ENCODE data around the gene MAMDC2.

The MAMDC2 gene

GRCh38 chr9:70080481-70081119 lies 37.0 kb downstream of the MAMDC2 start:
- TF ChIP-seq, protein P1, sequence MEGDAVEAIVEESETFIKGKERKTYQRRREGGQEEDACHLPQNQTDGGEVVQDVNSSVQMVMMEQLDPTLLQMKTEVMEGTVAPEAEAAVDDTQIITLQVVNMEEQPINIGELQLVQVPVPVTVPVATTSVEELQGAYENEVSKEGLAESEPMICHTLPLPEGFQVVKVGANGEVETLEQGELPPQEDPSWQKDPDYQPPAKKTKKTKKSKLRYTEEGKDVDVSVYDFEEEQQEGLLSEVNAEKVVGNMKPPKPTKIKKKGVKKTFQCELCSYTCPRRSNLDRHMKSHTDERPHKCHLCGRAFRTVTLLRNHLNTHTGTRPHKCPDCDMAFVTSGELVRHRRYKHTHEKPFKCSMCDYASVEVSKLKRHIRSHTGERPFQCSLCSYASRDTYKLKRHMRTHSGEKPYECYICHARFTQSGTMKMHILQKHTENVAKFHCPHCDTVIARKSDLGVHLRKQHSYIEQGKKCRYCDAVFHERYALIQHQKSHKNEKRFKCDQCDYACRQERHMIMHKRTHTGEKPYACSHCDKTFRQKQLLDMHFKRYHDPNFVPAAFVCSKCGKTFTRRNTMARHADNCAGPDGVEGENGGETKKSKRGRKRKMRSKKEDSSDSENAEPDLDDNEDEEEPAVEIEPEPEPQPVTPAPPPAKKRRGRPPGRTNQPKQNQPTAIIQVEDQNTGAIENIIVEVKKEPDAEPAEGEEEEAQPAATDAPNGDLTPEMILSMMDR (IDR thresholded peaks at IDR 0.05; ENCODE audit: borderline replicate concordance, control extremely low read depth, extremely low read depth, insufficient read depth, missing control alignments) = no peak
- in situ Hi-C loops (cut with MboI; ENCODE audit: low sequenced_read_pairs, unreplicated experiment) = no loop called here
- no peak for DNase-seq (ENCODE audit: low spot score)

- DNase-seq (ENCODE audit: low spot score) = no peak
- in situ Hi-C loops (cut with MboI; ENCODE audit: low sequenced_read_pairs, unreplicated experiment) = no loop called here
- TF ChIP-seq, protein P1 (IDR thresholded peaks at IDR 0.05; ENCODE audit: borderline replicate concordance, control extremely low read depth, extremely low read depth, insufficient read depth, missing control alignments) = no peak
Measured at GRCh38 chr9:70081120-70081495, 37.5 kb downstream of the MAMDC2 start.

DNA sequence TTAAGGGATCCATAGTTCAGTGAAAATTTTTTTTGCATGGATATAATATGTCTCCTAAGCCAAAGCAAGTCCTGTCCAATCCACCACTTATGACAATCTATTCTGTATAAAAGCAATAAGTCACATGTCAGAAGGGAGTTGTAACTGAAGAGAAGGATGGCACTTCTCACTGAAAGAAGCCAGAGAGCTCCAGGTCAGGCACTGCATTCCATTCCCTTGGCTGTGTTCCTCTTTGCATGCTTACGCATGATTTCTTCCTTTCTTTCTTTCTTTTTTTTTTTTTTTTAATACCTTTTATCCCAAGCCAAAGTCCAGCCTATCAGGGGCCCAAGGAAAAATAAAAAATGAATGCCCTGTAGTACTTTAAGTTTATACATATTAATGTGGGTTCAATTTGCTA lies 39.8 kb downstream of the MAMDC2 start:
- no peak for DNase-seq (ENCODE audit: low spot score)
- TF ChIP-seq, protein P1 (IDR thresholded peaks at IDR 0.05; ENCODE audit: borderline replicate concordance, control extremely low read depth, extremely low read depth, insufficient read depth, missing control alignments) = no peak
- in situ Hi-C loops (cut with MboI; ENCODE audit: low sequenced_read_pairs, unreplicated experiment) = no loop called here

DNA sequence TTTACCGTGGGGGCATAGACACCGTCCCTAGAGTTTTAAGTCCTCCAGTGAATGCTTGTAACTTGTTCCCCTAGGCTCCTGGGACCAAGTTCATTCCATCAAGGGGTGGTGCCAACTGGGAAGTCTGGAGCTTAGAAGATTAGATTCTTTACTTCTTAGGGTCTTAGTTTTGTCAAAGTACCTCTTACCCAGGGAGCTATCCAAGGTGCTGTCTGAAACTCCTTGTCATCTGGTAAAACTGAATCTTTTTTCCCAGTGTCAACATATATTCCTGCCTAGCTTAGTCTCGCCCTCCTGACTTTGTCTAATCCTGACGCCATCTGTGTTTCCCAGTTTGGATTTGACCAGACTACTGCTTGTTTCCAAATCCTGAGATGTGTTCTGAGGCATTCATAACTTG lies 41.6 kb downstream of the MAMDC2 start:
- in situ Hi-C loops (cut with MboI; ENCODE audit: low sequenced_read_pairs, unreplicated experiment) = no loop called here
- no peak for DNase-seq (ENCODE audit: low spot score)
- TF ChIP-seq, protein P1 (IDR thresholded peaks at IDR 0.05; ENCODE audit: borderline replicate concordance, control extremely low read depth, extremely low read depth, insufficient read depth, missing control alignments) = no peak

DNA sequence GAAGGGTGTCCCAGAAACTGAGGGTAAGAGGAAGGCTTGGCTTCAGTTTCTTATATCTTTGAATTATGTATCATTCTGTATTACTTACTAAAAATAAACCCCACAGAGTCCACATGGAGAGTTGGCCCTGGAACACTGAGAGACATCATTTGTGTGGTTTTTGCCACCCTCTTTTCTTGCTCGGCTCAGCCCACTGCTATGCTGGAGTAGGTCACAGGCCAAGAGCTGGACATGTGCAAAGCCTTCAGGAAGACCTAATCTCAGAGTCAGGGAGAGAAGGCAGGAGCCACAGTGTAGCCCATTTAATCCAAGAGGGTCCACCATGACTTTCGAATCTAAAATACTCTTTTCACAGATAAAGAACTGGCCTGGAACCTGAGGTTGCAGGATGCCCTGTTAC lies 47.5 kb downstream of the MAMDC2 start:
- TF ChIP-seq, protein P1 (IDR thresholded peaks at IDR 0.05; ENCODE audit: borderline replicate concordance, control extremely low read depth, extremely low read depth, insufficient read depth, missing control alignments) = no peak
- in situ Hi-C loops (cut with MboI; ENCODE audit: low sequenced_read_pairs, unreplicated experiment) = no loop called here
- no peak for DNase-seq (ENCODE audit: low spot score)

DNA sequence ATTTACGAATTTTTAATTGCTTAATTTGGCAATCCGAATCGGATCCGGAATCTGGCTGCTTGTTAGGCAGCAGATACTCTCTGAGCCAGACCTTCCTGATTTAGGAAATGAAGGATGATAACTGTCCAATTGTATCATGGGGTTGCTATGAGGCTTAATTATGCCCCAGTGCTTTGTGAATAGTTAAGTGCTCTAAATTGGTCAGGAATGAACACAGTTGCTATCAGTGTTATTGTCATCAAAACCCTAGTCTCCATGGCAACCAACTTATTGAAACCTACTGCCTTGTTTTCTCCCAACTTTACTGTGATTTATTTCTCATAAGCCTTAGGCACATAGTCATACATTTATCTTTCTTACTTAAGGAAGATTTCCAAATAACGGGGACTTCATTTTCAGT lies 47.9 kb downstream of the MAMDC2 start:
- in situ Hi-C loops (cut with MboI; ENCODE audit: low sequenced_read_pairs, unreplicated experiment) = no loop called here
- no peak for DNase-seq (ENCODE audit: low spot score)

More for the DNA sequence above, 47.9 kb downstream of the MAMDC2 start:
- TF ChIP-seq, protein P1 (IDR thresholded peaks at IDR 0.05; ENCODE audit: borderline replicate concordance, control extremely low read depth, extremely low read depth, insufficient read depth, missing control alignments) = no peak
